T47D (cell line): ENCODE results near the gene SLC4A8.

ENCODE experiments used
- DNase-seq, 2 experiments: peaks; one replicate each; pipeline versions ENCODE4 v3.0.0 to v3.0.0-alpha.2; 2011 to 2012; ENCODE audit warnings: low read depth in 1 of 2, low spot score in 1 of 2
- JUND ChIP-seq: IDR thresholded peaks from 2 replicates; pipeline ENCODE4 v1.6.1; 2012; ENCODE audit warnings: low read depth
- in situ Hi-C: cut with HindIII; loops from 2 replicates; pipeline ENCODE4 v1.10.0; 2016; ENCODE audit warnings: low sequenced_read_pairs, low pct_unique_long_range_greater_than_20kb

SLC4A8 gene

DNA sequence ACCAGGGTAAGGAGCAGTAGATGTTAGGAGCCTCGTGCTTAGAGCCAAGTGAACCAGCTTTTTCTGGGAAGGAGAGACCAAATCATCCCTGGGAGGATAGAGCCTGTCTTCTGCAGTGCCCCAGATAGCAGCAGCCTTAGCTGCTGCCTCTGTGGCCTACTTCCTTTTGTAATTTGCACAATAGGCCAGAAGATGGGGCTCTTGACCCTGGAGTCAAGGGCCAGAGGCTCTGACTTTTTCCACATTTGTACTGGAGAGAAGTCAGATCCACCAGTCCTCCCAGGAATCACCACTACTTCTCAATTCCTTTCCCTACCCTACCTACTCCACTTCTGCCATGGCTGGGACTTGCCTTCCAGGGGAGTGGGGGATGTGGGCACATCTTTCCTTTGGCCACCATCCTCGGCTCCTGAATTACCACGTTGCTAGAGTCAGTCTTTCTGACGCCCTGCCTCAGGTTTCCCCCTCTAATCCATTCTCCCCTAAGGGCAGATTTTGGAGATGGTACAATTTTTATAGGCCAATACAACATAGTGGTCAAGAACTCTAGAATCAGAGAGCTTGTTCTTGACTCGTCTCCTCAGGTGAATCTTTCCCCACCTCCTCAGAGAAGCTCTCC, 3.3 kb upstream of the SLC4A8 start:
- in situ Hi-C loops: no loop called here
- TF ChIP-seq JUND: no peak
- DNase-seq: peak; percentile 70 to 87

DNA sequence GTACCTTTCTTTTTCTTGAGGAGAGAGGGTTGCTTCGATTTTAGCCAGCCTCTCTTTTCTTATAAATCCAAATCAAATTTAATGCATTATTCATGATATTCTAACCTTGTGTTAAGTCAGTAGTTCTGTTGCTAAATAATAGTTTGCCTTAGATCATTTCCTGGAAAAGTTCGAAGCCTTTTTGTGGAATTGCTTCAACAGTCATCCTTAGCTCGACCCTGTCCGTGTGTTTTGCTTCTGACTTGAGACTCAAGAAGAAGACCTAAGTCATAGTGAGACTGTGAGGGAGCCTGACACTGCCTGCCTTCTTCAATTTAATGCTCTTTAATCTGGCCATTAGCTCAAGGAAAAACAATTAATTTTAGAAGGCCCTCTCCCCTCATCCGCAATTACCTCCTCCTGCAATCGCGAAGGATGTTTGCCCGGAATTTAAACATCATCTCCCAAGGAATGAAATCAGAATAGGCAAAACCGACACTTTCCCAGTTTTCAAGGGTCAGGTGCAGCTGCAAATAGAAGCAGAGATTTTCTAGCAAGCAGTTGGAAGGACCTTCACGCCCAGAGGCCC, 453 bp upstream of the SLC4A8 start:
- in situ Hi-C loops: no loop called here
- DNase-seq: no peak
- TF ChIP-seq JUND: no peak

DNA sequence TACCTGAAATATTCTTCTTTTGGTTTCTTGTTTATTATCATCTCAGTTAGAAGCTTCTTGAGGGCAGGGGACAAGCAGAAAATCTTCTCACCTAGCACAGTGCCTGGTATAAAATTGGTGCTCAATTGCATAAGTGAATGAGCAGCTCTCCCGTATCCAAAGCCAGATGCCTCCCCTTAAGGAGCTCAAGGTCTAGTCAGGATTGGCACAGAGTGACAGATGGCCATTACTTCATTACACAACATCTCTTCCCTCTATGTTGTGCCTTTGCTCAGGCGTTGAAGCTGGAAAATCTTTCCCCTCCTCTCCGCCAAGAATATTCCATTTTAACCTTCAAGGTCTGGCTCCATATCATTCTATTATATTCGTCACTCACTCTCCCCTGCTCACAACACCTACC, 3.6 kb downstream of the SLC4A8 start:
- in situ Hi-C loops: no loop called here
- TF ChIP-seq JUND: no peak
- no peak for DNase-seq

DNA sequence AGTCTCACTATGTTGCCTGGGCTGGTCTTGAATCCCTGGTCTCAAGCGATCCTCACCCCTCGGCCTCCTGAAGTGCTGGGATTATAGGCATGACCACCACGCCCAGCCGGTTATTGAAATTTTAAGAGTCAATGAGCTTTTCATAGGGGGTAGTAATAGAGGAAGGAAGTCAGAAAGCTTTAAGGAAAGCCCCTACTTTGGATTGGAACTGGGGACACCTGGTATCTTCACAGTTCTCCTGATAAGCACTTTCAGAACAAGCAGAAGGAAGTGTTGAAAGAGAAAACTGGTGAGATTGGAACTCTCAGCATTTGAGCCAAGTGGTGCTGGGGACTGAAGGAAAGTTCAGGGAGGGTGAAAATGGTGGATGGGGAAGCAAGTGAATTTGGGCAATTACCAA, 5.1 kb downstream of the SLC4A8 start:
- in situ Hi-C loops: no loop called here
- TF ChIP-seq JUND: no peak
- no peak for DNase-seq

DNA sequence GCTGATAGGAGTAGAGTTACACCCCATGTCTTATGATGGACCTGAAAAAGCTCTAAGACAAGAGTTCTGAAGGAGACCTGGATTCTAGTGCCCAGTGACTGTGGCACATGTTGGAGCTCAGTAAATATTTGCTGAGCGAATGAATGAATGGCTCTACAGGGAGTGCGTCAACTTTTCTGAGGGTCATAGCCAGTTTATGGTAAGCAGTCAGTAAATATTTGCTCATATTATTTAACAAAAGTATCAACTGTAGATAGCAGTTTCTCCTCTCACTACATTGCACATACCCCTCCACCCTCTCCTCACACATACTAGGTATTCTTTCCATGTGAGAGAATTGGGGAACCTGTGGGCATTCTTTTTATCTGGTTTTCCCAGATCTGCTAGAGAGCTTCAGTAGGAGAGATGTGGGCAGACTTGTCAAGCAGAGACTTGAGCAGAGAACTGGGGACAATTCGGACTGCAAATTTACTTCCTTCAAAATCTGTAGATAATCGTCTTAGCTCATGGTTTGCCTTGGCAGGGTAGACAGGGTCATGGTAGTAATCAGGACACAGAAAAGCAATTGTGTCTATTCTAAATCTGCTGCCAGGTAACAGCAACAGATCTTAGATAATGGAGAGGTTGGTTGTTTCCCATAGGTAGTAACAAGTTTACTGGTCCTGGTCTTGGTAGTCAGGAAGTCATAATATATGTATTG, 5.7 kb downstream of the SLC4A8 start:
- peak in 1 of 2 experiments; percentile 69 for DNase-seq
- in situ Hi-C loops: no loop called here
- no peak for TF ChIP-seq JUND

DNA sequence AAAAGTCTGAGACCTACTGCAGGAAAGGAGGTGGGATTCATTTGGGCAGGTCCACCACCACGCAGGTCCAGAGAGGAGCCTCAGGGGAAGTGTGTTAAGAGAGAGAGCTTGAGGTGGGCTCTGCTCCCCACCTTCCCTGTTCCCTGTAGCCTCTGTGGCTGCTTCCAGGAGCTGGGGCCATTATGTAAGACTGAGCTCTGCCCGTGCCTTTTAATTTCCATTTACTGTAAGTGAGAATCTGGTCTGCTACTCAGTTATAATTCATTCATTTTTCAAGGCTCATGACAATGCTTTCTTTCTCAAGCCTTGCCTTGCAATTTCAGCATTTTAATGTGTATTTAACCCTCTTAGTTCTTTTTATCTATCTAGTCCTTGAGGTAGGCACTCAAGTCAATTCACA, 8.3 kb downstream of the SLC4A8 start:
- no peak for TF ChIP-seq JUND
- DNase-seq: no peak
- in situ Hi-C loops: no loop called here

DNA sequence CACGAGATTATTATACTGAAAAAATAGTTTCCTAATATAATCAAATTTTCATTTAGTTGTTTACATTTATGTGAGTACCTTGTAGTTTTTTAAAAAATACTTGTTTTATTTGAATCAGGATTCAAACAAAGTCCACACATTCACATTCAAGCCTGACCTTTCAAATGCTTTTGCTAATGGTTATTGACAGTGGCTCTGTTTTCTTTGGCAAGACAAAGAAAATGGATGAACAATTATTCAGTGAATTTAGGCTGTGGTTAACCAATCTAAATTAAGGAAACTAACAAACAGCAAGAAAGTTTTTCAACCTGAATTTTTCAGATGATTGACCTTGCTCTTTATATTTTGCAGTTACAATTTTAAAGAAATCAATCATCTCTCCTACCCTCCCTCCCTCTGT, 9.7 kb downstream of the SLC4A8 start:
- TF ChIP-seq JUND: no peak
- DNase-seq: peak in 1 of 2 experiments; percentile 11
- in situ Hi-C loops: no loop called here

DNA sequence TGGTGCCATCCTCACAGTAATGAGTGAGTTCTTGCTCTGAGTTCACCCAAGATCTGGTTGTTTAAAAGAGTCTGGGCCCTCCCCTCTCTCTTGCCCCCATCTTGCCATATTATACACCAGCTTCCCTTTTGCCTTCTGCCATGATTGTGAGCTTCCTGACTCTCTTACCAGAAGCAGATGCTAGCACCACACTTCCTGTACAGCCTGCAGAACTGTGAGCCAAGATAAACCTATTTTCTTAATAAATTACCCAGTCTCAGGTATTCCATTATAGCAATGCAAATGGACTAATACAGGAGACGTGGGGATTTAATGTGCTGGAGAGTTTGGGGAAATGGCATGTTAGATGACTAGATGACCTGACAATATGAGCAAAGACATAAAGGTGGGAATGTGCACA, 12.8 kb downstream of the SLC4A8 start:
- no peak for DNase-seq
- in situ Hi-C loops: no loop called here
- TF ChIP-seq JUND: no peak

DNA sequence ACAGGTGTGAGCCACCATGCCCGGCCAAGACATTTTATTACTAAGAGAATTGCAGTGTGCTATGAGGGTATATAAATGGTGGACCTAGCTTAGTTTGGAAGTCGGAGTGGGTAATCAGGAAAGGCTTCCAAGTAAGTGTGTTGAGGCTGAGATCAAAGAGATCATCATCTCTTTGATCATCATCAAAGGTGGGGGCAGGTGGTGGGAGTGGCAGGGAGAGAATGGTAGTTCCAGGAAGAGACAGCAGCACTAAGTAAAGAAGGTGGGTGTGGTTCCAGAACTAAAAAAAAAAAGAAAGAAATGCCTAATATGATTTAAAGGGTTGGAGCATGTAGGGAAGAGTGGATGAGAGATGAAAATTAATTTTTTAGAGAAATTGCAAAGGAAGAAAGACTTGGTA, 14.7 kb downstream of the SLC4A8 start:
- in situ Hi-C loops: no loop called here
- TF ChIP-seq JUND: no peak
- no peak for DNase-seq

DNA sequence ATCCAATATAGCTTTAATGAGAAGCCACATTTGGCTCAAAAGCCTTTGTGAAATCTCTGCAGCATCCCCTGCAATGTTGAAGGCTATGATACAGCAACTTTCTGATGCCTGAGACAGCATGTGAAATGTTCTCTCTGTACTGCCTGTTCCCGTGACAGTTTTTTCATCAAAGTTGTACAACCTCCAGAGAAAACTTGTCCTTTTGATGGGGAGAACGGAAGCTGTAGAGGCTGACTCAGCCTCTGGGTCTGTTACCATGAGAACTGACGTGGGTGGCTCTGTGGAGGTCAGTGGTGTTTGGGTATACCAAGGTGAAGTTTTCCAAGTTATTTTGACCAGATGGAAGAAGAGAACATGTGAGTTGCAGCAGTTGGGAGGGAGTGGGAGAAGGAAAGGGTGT, 17.0 kb downstream of the SLC4A8 start:
- in situ Hi-C loops: no loop called here
- no peak for DNase-seq
- no peak for TF ChIP-seq JUND

DNA sequence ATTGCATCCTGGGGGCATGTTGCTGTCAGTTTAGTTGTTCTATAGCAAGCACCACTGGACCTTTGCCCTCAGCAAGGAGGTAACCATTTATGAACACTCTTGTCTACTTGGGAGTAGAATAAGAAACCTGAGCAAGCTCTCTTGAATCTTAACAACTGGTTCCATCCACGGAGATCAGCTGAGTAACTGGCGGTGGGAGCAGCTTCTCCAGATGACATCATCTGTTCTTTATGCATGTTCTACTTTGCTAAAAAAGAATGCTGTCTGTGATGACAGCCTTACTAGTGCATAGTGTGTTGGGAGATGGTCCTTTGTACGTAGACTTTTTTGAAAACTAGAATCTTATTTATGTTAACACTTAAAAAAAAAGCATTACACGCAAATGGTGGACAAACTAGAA, 17.7 kb downstream of the SLC4A8 start:
- TF ChIP-seq JUND: no peak
- in situ Hi-C loops: no loop called here

DNA sequence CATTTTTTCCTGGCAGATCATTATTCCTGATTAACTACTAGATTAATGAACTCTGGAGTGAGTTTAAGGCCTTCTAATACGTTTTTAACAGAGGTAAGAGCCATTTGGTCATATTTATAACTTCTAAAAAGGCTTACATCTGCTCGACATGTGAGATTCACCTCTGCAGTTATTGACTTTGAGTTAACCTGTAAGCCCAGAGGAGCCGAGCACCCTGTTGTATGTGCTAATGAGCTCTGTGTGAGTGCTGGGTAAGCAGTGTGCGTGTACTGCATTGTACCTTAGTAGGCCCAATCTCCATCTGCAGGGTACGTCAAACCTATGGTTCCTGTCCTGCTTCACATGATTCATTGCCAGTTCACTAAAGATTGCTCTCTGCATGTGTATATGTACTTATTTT, 18.9 kb downstream of the SLC4A8 start:
- in situ Hi-C loops: no loop called here
- TF ChIP-seq JUND: no peak

More for the DNA sequence above, 17.7 kb downstream of the SLC4A8 start:
- DNase-seq: no peak

DNA sequence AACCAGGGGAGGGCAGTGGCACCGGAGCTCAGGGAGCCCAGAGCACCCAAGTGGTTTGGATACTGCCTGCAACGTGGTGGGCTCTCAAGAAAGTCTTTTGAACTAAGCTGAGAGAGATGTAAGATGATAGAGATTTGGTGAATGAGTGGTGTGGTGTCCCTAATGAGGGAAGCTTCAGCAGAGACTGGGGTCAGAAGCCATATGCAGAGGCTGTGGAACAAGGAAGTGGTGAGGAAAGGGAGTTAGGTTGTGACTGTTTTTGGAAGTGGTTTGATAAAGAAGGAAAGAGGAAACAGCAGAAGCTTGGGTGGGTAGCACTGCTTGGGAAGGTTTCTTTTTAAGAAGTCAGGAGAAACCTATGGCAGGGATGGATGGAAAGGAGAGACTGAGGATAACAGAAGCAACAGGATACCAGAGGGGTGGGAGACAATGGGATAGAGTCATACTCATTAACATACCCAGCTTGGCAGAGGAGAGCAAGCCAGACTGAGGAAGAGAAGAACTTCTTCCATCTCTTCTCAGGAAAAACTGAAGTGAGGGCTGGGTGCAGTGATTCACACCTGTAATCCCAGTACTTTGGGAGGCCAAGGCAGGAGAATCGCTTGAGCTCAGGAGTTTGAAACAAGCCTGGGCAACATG, 24.1 kb downstream of the SLC4A8 start:
- no peak for DNase-seq
- in situ Hi-C loops: no loop called here
- no peak for TF ChIP-seq JUND

More for the DNA sequence above, 18.9 kb downstream of the SLC4A8 start:
- no peak for DNase-seq
